Measurements from ENCODE around the gene MMP23B.

GRCh38 chr1:1605724-1606123 is 26.2 kb upstream of the MMP23B start:
- TF ChIP-seq POLR2AphosphoS5 (IDR thresholded peaks at IDR 0.05) = no peak
- TF ChIP-seq CTCF (IDR thresholded peaks at IDR 0.05) = no peak
- TF ChIP-seq EP300 (IDR thresholded peaks at IDR 0.05) = no peak
- TF ChIP-seq POLR2A (IDR thresholded peaks at IDR 0.05) = no peak

Measured in stomach (tissue), 4 donors.